Measurements from ENCODE around the gene SASH3. TPM values are rescaled to one million over a fixed set of nuclear protein-coding genes. Genes with fewer than 3 reads are reported as not detected.
A peak's percentile ranks its signal among the peaks of the same experiment; 100 is the strongest.

The SASH3 gene
- total RNA-seq, 2 experiments from 2014 or later, result 126 to 133 TPM

DNA sequence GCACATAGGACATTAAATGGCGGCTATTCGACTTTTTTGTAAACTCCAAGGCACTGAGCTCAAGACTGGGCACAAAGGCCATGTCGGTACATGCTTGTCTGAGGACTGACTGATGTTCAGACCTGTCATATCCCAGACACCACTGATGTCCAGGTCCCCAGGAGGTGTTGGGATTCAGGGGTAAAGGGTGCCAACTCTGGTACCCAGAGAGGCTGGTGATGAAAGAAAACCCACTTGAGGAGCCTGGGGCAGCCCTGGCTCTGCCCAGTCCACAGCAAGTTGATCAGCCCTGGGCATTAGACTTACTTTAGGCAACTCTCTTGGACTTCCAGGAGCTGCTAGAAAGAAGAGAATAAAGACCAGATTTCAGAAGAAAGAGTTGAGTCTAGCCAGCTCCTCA is 18.7 kb downstream of the SASH3 start:
- Mint-ChIP-seq H3K27ac (peak overlapping the region; percentile 82), H3K4me1 (ENCODE audit: low read depth) (peaks cover 24% of the 10 kb centered on the region), H3K9me3 (no peaks in the 10 kb centered on the region), H3K36me3 (peaks cover 15% of the 10 kb centered on the region), H3K4me3 (no peak overlapping the region), H3K27me3 (no peaks in the 10 kb centered on the region)
- no peak for DNase-seq
- CTCF ChIA-PET, result interaction anchor here (1.1 to 2.1 kb wide), 5 partner anchors 10 to 194 kb away, joined by 3 to 7 read pairs (median 4); no protein-coding TSS in a partner anchor
- POLR2A ChIA-PET, result interaction anchor here (0.7 to 1.9 kb wide), 4 partner anchors 10 to 42 kb away, joined by 3 to 8 read pairs (median 4); no protein-coding TSS in a partner anchor
- intact Hi-C loops (cut with micrococcal nuclease), result loop anchor here (2.0 kb wide), 1 partner anchor 18 kb away; no protein-coding TSS in a partner anchor

GRCh38 chrX:129798888-129799287 is 19.1 kb downstream of the SASH3 start:
- H3K27me3 Mint-ChIP-seq, result no peaks in the 10 kb centered on the region
- no peaks in the 10 kb centered on the region for H3K9me3 Mint-ChIP-seq
- H3K4me1 Mint-ChIP-seq (ENCODE audit: low read depth), result peaks cover 28% of the 10 kb centered on the region
- POLR2A ChIA-PET, result interaction anchor here (0.7 to 1.9 kb wide), 4 partner anchors 10 to 43 kb away, joined by 3 to 8 read pairs (median 4); no protein-coding TSS in a partner anchor
- CTCF ChIA-PET, result interaction anchor here (1.1 to 2.1 kb wide), 5 partner anchors 10 to 194 kb away, joined by 3 to 7 read pairs (median 4); no protein-coding TSS in a partner anchor
- intact Hi-C loops (cut with micrococcal nuclease), result loop anchor here (2.0 kb wide), 1 partner anchor 18 kb away; no protein-coding TSS in a partner anchor
- H3K4me3 Mint-ChIP-seq, result no peak overlapping the region
- peak overlapping the region; percentile 82 for H3K27ac Mint-ChIP-seq
- DNase-seq, result peak; percentile 67
- H3K36me3 Mint-ChIP-seq, result peaks cover 15% of the 10 kb centered on the region

GRCh38 chrX:129800186-129800585 is 20.4 kb downstream of the SASH3 start:
- Mint-ChIP-seq H3K4me1 (ENCODE audit: low read depth) (peaks cover 29% of the 10 kb centered on the region), H3K36me3 (peaks cover 12% of the 10 kb centered on the region), H3K27me3 (no peaks in the 10 kb centered on the region), H3K27ac (no peak overlapping the region), H3K9me3 (no peaks in the 10 kb centered on the region), H3K4me3 (no peak overlapping the region)
- ChIA-PET POLR2A (no interaction called here), CTCF (interaction anchor here (2.1 kb wide), 1 partner anchor 8 kb away, joined by 7 read pairs; no protein-coding TSS in a partner anchor)
- intact Hi-C loops (cut with micrococcal nuclease), result no loop called here
- DNase-seq, result no peak

DNA sequence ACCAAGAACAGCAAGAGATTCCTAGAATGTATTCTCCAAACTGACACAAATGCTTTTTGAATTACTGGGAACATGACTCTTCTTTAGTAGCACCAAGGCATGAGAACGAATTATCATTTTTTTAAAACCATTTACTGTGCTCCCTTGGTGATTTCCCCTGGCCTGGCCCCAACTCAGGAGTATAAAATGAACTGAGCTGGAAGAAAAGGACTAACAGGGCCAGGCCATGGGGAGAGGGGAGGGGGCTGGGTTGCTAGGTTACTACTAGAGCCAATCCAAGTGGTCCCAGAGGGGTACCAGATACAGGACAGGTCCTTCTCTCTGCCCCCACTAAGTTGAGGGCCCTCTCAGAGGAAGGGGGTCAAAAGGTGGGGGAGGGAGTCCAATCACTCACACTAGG is 23.1 kb downstream of the SASH3 start:
- H3K27ac Mint-ChIP-seq, result no peak overlapping the region

DNA sequence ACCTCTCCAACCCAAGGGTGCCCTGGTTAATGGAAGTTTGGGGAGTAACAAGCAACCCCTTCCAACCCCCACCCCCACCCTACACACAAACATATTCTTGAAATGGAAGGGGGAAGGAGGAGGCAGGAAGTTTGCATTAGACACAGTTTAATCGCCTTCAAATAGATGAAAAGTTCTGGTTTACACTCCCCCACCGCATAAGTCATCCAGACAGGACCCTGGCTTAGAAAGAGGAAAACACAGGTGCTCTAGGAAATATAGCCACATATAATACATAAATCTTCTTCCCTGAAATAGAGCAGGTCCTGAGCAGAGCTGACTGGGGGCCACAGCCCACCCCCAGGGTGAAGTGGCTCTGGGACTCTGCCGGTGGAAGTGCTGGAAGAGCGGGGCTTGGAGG is 25.1 kb downstream of the SASH3 start:
- H3K27me3 Mint-ChIP-seq, result no peaks in the 10 kb centered on the region
- CTCF ChIA-PET, result no interaction called here

More for the DNA sequence above, 23.1 kb downstream of the SASH3 start:
- ChIA-PET POLR2A (no interaction called here), CTCF (interaction anchor here (1.0 to 1.1 kb wide), 2 partner anchors 21 to 165 kb away, joined by 3 read pairs; no protein-coding TSS in a partner anchor)
- intact Hi-C loops (cut with micrococcal nuclease), result no loop called here
- no peaks in the 10 kb centered on the region for H3K27me3 Mint-ChIP-seq
- H3K4me3 Mint-ChIP-seq, result no peak overlapping the region
- H3K4me1 Mint-ChIP-seq (ENCODE audit: low read depth), result peaks cover 22% of the 10 kb centered on the region
- peaks cover 11% of the 10 kb centered on the region for H3K36me3 Mint-ChIP-seq
- DNase-seq, result no peak
- H3K9me3 Mint-ChIP-seq, result no peaks in the 10 kb centered on the region

GRCh38 chrX:129808158-129808828 is 28.5 kb downstream of the SASH3 start:
- ChIA-PET POLR2A (interaction anchor here (1.3 kb wide), 1 partner anchor 10 kb away, joined by 3 read pairs; no protein-coding TSS in a partner anchor), CTCF (interaction anchor here (1.3 to 2.1 kb wide), 2 partner anchors 9 to 170 kb away, joined by 3 to 7 read pairs; no protein-coding TSS in a partner anchor)
- Mint-ChIP-seq H3K36me3 (peaks cover 17% of the 10 kb centered on the region), H3K4me1 (ENCODE audit: low read depth) (peaks cover 22% of the 10 kb centered on the region), H3K4me3 (no peak overlapping the region), H3K9me3 (no peaks in the 10 kb centered on the region), H3K27ac (peak overlapping the region; percentile 39), H3K27me3 (no peaks in the 10 kb centered on the region)
- intact Hi-C loops (cut with micrococcal nuclease), result no loop called here
- DNase-seq, result no peak

More for the DNA sequence above, 25.1 kb downstream of the SASH3 start:
- intact Hi-C loops (cut with micrococcal nuclease), result no loop called here
- POLR2A ChIA-PET, result no interaction called here
- DNase-seq, result no peak
- no peaks in the 10 kb centered on the region for H3K9me3 Mint-ChIP-seq
- H3K36me3 Mint-ChIP-seq, result peaks cover 9% of the 10 kb centered on the region
- H3K4me3 Mint-ChIP-seq, result no peak overlapping the region
- H3K4me1 Mint-ChIP-seq (ENCODE audit: low read depth), result peaks cover 22% of the 10 kb centered on the region
- H3K27ac Mint-ChIP-seq, result no peak overlapping the region

- ChIA-PET CTCF (interaction anchor here (1.3 to 2.1 kb wide), 2 partner anchors 10 to 171 kb away, joined by 3 to 7 read pairs; no protein-coding TSS in a partner anchor), POLR2A (interaction anchor here (1.3 kb wide), 1 partner anchor 11 kb away, joined by 3 read pairs; no protein-coding TSS in a partner anchor)
- H3K27me3 Mint-ChIP-seq, result no peaks in the 10 kb centered on the region
- DNase-seq, result no peak
- peaks cover 17% of the 10 kb centered on the region for H3K4me1 Mint-ChIP-seq (ENCODE audit: low read depth)
- intact Hi-C loops (cut with micrococcal nuclease), result no loop called here
- no peak overlapping the region for H3K4me3 Mint-ChIP-seq
- H3K36me3 Mint-ChIP-seq, result peaks cover 19% of the 10 kb centered on the region
- no peaks in the 10 kb centered on the region for H3K9me3 Mint-ChIP-seq
- H3K27ac Mint-ChIP-seq, result peak overlapping the region; percentile 39
Observed at GRCh38 chrX:129808829-129809796, 29.4 kb downstream of the SASH3 start.

DNA sequence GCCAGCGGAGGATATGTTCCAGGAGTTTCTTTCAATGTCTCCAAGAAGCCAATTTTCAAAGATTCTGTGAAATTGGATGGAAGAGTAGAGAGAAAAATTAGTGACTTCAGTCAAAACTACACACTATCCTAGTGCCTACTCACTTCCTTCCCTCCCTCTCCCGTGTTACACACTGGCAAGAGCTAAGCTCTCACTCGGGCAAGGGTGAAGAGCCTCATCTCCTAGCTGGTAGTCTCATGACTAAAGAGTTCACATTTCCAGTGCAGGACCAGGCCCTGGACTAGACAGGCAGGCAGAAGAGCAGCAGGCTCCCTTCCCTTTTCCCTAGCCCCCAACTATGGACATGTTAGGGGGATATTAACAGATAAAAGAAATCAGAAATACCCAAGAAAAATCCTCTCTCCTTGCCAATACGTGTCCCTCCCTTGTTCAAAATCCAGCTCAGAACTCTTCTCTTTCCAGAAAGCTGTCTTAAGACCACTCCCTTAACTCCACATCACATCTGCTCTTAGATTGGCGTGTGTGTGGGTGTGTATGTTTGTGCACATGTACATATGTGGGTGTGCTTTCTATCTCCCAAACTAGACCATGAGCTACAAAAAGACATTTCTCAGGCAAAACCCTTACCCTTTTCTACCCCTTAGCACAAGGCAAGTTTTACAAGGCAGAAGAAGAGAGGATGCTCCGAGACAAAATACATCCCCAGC is 34.1 kb downstream of the SASH3 start:
- H3K27ac Mint-ChIP-seq, result no peak overlapping the region
- ChIA-PET CTCF (interaction anchor here (0.9 kb wide), 1 partner anchor 247 kb away, joined by 3 read pairs; no protein-coding TSS in a partner anchor), POLR2A (no interaction called here)
- no peaks in the 10 kb centered on the region for H3K9me3 Mint-ChIP-seq
- intact Hi-C loops (cut with micrococcal nuclease), result no loop called here
- no peak for DNase-seq
- no peak overlapping the region for H3K4me3 Mint-ChIP-seq
- H3K27me3 Mint-ChIP-seq, result no peaks in the 10 kb centered on the region
- peaks cover 18% of the 10 kb centered on the region for H3K36me3 Mint-ChIP-seq
- peaks cover 8% of the 10 kb centered on the region for H3K4me1 Mint-ChIP-seq (ENCODE audit: low read depth)

DNA sequence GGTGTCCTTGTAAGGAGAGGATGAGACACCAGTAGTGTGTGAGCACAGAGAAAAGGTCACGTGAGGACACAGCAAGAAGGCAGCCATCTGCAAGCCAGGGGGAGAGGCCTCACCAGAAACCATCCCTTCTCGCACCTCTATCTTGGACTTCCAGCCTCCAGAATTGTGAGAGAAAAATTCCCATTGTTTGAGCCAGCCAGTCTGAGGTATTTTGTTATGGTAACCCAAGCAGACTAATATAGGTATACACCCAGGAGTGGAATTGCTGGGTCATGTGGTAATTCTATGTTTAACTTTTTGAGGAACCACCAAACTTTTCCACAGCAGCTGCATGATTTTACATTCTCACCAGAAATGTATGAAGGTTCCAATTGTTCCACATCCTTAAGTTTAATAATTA is 38.4 kb downstream of the SASH3 start:
- POLR2A ChIA-PET, result no interaction called here
- no peak for DNase-seq
- CTCF ChIA-PET, result no interaction called here
- H3K36me3 Mint-ChIP-seq, result peaks cover 6% of the 10 kb centered on the region
- H3K4me3 Mint-ChIP-seq, result no peak overlapping the region
- H3K27me3 Mint-ChIP-seq, result no peaks in the 10 kb centered on the region
- intact Hi-C loops (cut with micrococcal nuclease), result no loop called here
- H3K9me3 Mint-ChIP-seq, result no peaks in the 10 kb centered on the region
- peaks cover 1% of the 10 kb centered on the region for H3K4me1 Mint-ChIP-seq (ENCODE audit: low read depth)
- H3K27ac Mint-ChIP-seq, result no peak overlapping the region

DNA sequence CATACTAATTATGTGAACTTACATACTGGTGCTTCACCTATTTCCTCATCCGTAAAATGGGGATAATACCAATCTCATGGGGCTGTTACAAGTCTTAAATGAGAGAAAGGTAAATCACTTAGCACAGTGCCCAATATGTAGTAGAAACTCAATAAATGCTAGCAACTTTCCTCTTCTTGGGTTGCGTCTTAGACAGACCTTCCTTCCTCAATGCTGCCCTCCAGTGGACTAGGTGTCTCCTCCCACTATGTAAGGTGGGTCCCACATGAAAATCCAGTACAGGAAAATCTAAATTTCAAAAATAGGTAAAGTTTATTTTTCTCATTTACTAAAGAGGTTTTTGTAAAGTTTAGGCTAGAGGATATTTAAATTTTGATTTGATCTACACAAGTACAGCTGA is 43.4 kb downstream of the SASH3 start:
- peak; percentile 46 for DNase-seq
- ChIA-PET CTCF (interaction anchor here (0.6 to 2.5 kb wide), 21 partner anchors 8 to 357 kb away, joined by 3 to 17 read pairs (median 4); partner anchors contain the start of gene APLN), POLR2A (no interaction called here)
- H3K9me3 Mint-ChIP-seq, result no peaks in the 10 kb centered on the region
- H3K4me1 Mint-ChIP-seq (ENCODE audit: low read depth), result peaks cover 16% of the 10 kb centered on the region
- H3K36me3 Mint-ChIP-seq, result peaks cover 4% of the 10 kb centered on the region
- no peak overlapping the region for H3K4me3 Mint-ChIP-seq
- H3K27me3 Mint-ChIP-seq, result no peaks in the 10 kb centered on the region
- intact Hi-C loops (cut with micrococcal nuclease), result loop anchor here (1.0 to 10.0 kb wide), 4 partner anchors 40 to 218 kb away; no protein-coding TSS in a partner anchor
- H3K27ac Mint-ChIP-seq, result peak overlapping the region; percentile 81

DNA sequence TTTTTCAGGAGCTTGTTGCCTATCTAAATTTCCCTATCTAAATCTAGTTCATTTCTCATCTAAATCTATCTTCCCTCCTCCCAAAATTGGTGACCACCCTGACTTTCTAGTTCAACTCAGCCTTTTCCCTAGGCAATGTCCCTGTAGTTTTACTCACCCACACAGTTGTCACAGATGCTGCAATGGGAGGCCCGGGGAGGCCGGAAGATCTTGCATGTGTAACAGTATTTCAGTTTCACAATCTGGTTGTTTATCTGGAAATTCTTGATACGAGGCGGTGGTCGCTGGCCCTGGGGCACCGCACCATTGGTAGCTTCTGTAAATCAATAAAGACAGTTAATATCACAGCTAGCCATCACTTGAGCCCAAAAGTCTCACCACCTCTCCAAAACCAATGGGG is 43.8 kb downstream of the SASH3 start:
- H3K4me3 Mint-ChIP-seq, result no peak overlapping the region
- peaks cover 4% of the 10 kb centered on the region for H3K36me3 Mint-ChIP-seq
- peaks cover 16% of the 10 kb centered on the region for H3K4me1 Mint-ChIP-seq (ENCODE audit: low read depth)
- no peaks in the 10 kb centered on the region for H3K27me3 Mint-ChIP-seq
- DNase-seq, result peak; percentile 53
- no peaks in the 10 kb centered on the region for H3K9me3 Mint-ChIP-seq
- ChIA-PET CTCF (interaction anchor here (0.7 to 2.5 kb wide), 20 partner anchors 9 to 356 kb away, joined by 3 to 17 read pairs (median 4); partner anchors contain the start of genes APLN and SASH3), POLR2A (interaction anchor here (1.0 kb wide), 1 partner anchor 20 kb away, joined by 3 read pairs; the partner anchor contains the start of gene ZDHHC9)
- intact Hi-C loops (cut with micrococcal nuclease), result loop anchor here (1.0 to 10.0 kb wide), 4 partner anchors 41 to 219 kb away; no protein-coding TSS in a partner anchor
- peak overlapping the region; percentile 81 for H3K27ac Mint-ChIP-seq
